Activated CD4-positive, alpha-beta T cell treated with anti-CD3 and anti-CD28 coated beads, Interleukin-2, amount 10 ng/mL, durations not matched to agents 24 days and 14 days (primary cell): ENCODE data around the gene METTL27. TPM values are rescaled to one million over a fixed set of nuclear protein-coding genes. Genes with fewer than 3 reads are reported as not detected.
"Not testable (repeated sequence)": the region's sequence is repeated elsewhere in the genome, so short reads cannot be mapped to it uniquely, and the experiment has no call there.

Experiments used
- DNase-seq: peaks from one replicate; pipeline ENCODE4 v3.0.0; 2022
- H3K27ac Mint-ChIP-seq: one replicate; pipeline ENCODE4 v1.8.0; 2022; ENCODE audit warnings: mild to moderate bottlenecking, mixed read lengths
- H3K27me3 Mint-ChIP-seq: one replicate; pipeline ENCODE4 v1.8.0; 2022; ENCODE audit warnings: mixed read lengths
- H3K36me3 Mint-ChIP-seq: one replicate; pipeline ENCODE4 v1.8.0; 2022; ENCODE audit warnings: low read depth, mild to moderate bottlenecking, mixed read lengths
- H3K4me1 Mint-ChIP-seq: one replicate; pipeline ENCODE4 v1.8.0; 2021; ENCODE audit warnings: mixed read lengths
- H3K4me3 Mint-ChIP-seq: one replicate; pipeline ENCODE4 v1.8.0; 2022; ENCODE audit warnings: mild to moderate bottlenecking, moderate library complexity, mixed read lengths
- H3K9me3 Mint-ChIP-seq: one replicate; pipeline ENCODE4 v1.8.0; 2021; ENCODE audit warnings: mixed read lengths
- intact Hi-C: fragments of 100-400 bp; cut with micrococcal nuclease; formaldehyde crosslinking; loops from one replicate; pipeline ENCODE4 v1.15.1; 2023
- total RNA-seq: library from RNA; stranded (reverse); gene quantifications from 2 replicates; pipeline ENCODE4 v1.2.3, GENCODE V29; 2022

The METTL27 gene, protein sequence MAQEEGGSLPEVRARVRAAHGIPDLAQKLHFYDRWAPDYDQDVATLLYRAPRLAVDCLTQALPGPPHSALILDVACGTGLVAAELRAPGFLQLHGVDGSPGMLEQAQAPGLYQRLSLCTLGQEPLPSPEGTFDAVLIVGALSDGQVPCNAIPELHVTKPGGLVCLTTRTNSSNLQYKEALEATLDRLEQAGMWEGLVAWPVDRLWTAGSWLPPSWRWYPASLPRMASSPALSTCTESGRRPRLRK
- total RNA-seq = 1.3 and 1.9 TPM in 2 replicates

DNA sequence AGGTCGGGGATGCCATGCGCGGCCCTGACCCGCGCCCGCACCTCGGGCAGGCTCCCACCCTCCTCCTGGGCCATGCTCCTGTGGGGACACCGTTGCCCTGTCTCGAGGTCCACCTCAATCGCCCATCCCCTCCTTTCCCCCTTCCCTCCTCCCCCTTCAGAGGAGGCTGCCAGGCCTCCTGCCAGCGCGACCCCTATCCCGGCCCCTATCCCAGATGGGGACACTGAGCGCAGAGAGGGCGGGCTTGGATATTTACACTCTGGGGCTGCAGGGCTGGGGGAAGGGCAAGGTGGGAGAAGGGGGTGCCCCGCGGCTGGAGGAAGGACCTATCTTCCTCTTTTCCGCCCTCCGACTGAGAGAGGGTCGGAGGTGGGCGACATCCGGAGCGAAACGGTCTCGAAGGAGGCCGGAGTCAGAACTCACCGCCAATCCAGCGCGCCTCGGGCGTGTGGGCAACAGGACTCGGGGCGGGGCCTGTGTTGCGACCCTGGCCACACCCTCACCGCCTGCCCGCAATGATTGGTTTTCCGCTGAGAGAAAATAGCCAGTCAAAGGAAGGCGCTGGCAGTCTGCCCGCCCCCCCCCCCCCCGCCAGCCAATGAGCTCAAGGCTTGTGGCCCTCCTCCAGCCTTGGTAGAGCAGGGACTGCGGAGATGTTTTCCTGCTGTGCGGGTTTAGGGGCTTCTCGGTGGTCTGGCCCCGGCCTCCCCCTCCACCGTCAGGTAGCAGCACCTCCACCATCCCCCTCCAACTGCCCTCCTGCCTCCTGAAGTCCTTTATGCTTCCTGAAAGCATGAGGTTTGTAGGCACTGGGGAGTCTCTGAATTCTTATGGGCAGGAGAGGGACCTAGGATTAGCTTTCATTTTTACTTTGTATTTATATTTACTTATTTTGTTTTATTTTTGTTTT lies at the start of gene METTL27:
METTL27 (minus strand) TSS at position 450 of the 910 bp plus-strand sequence; CDS start at position 74, 376 bp downstream.
- peaks cover 15% of the 10 kb centered on the region for H3K27me3 Mint-ChIP-seq
- intact Hi-C loops = loop anchor here (1.0 kb wide), 1 partner anchor 9 kb away; no protein-coding TSS in a partner anchor
- DNase-seq = peak; percentile 97
- no peaks in the 10 kb centered on the region for H3K9me3 Mint-ChIP-seq
- peak within 1 kb of the TSS; percentile 86 for H3K4me3 Mint-ChIP-seq
- peaks cover 9% of the 10 kb centered on the region for H3K4me1 Mint-ChIP-seq
- H3K36me3 Mint-ChIP-seq = no peaks in the 10 kb centered on the region
- H3K27ac Mint-ChIP-seq = peak within 1 kb of the TSS; percentile 77

DNA sequence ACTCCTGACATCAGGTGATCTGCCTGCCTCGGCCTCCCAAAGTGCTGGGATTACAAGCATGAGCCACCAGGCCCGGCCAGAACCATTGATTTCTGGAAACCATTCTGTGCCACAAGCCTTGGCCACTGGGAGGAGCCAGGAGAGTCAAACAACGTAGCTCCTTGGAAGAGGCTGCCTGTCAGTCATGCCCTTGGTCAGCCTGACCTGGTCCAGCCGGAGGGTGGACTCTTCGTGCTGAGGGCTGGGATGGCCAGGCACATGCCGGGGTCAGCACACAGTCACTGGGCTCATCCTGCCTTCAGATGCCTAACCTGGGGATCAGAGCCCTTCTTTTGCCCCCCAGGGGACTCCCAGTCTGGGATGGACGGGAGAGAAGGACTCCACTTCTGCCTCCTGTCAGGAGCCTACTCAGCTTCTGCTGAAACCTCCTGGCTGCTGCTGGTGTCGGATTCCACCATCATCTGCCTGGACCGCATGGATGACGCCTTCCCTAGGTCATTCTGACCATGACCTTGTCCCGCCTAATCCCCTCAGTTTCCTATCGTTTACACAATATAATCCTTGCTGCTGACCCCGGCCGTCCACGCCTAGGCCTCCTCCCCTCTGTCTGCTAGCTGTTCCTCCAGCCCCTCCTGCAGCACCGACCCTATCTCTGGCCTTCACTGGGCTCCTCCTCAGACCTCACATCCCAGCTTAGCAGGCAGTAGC lies 49.0 kb upstream of the METTL27 start:
- H3K36me3 Mint-ChIP-seq = no peaks in the 10 kb centered on the region
- H3K27ac Mint-ChIP-seq = no peak overlapping the region
- no peaks in the 10 kb centered on the region for H3K9me3 Mint-ChIP-seq
- DNase-seq = no peak
- no peak overlapping the region for H3K4me3 Mint-ChIP-seq
- intact Hi-C loops = no loop called here
- peaks cover 5% of the 10 kb centered on the region for H3K4me1 Mint-ChIP-seq
- H3K27me3 Mint-ChIP-seq = peaks cover 6% of the 10 kb centered on the region

DNA sequence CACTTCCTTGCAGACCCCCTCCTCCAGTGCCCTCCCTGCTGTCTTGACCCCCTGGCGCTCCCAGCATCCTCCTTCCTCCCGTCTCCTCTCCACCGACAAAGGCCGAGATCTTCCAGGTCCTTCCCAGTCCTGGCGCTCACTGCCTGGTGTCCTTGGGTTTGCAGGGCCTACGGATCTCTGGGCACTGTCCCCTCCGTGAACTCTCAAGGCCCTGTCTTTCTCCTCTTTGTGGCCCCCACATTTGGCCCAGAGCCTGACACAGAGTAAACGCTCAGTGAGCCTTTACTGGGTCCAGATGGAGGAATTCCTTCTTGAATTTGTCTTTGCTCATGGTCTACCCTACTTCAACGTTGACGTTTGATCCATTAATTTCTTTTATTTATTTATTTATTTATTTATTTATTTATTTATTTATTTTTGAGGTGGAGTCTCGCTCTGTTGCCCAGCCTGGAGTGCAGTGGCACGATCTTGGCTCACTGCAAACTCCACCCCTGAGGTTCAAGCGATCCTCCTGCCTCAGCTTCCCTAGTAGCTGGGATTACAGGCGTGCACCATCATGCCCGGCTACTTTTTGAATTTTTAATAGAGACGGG lies 48.3 kb upstream of the METTL27 start:
- Mint-ChIP-seq H3K27ac (no peak overlapping the region), H3K4me3 (no peak overlapping the region), H3K4me1 (peaks cover 5% of the 10 kb centered on the region), H3K36me3 (no peaks in the 10 kb centered on the region), H3K27me3 (peaks cover 10% of the 10 kb centered on the region), H3K9me3 (no peaks in the 10 kb centered on the region)
- no peak for DNase-seq
- intact Hi-C loops = no loop called here

DNA sequence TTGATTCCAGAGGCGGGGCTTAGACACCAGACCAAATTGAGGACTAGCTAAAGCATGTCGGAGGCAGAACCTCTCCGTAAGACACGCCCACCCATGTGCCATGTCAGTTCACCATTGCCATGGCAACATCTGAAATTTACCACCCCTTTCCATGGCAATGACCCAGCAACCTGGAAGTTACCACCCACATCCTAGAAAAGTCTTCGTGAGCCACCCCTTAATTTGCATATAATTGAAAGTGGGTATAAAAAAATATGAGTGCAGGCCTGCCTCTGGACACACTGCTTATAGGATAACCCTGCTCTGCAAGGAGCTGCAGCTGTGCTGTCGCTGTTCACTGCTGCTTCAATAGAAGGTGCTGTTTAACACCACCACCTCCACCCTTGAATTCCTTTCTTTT lies 46.6 kb upstream of the METTL27 start:
- intact Hi-C loops = no loop called here
- no peak for DNase-seq
- peaks cover 10% of the 10 kb centered on the region for H3K27me3 Mint-ChIP-seq
- H3K4me3 Mint-ChIP-seq = no peak overlapping the region
- H3K27ac Mint-ChIP-seq = no peak overlapping the region
- H3K4me1 Mint-ChIP-seq = peaks cover 5% of the 10 kb centered on the region
- H3K36me3 Mint-ChIP-seq = no peaks in the 10 kb centered on the region
- H3K9me3 Mint-ChIP-seq = no peaks in the 10 kb centered on the region

DNA sequence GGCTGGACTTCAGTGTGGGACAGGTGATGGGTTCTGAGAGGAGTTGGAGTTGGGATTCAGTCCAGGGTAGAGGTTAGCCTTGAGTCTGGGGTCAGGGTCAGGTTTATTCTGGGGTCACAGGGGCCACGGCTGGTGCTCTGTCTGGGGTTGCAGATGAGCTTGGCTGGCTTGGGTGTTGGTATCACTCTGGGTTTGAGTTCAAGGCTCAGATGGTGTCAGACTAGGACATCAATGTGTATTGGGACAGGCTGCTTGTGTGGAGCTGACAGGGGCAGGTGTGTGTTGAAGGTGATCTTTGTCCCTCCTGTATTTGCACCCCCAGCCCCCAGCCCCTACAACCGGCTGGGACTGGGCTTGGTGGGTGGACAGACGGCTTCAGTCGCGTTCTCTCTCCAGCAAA lies 45.4 kb upstream of the METTL27 start:
- H3K36me3 Mint-ChIP-seq = no peaks in the 10 kb centered on the region
- H3K27ac Mint-ChIP-seq = no peak overlapping the region
- intact Hi-C loops = no loop called here
- H3K4me1 Mint-ChIP-seq = peaks cover 5% of the 10 kb centered on the region
- H3K9me3 Mint-ChIP-seq = no peaks in the 10 kb centered on the region
- peaks cover 10% of the 10 kb centered on the region for H3K27me3 Mint-ChIP-seq
- H3K4me3 Mint-ChIP-seq = no peak overlapping the region
- DNase-seq = no peak

DNA sequence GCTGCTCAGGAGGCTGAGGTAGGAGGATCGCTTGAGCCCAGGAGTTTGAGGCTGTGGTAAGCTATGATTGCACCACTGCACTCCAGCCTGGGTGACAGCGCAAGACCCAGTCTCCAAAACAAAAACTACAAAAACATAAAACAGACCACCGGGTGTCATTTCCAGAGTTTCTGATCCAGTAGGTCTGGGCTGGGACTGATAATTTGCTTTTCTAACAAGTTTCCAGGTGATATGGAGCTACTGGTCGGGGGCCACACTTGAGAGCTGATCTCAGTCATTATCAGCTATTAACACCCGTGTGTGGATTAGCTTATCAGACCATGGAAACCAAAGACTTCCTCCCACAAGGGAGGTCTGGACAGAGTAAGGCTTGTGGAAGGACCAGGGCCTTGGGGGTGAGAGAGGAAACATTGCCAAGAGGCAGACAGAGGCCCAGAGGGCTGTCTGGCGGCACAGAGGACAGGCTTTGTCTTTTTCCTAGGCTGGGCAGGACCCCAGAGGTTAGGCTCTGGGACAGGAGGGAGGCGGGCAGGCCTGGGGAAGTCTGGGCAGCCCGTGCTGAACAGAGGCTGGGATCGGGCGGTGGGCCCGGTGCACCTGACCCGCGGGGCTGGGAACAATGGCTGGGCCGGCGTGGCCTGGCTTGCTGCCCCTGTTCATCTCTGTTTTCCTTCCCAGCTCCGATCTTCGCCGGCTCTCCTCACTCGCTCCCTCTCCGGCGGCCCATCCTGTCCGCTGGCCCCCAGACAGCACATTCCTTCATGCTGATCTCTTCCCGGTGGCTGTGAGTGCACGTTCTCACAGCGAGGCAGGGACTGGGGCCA lies 43.9 kb upstream of the METTL27 start:
- H3K27me3 Mint-ChIP-seq = peaks cover 10% of the 10 kb centered on the region
- no peaks in the 10 kb centered on the region for H3K9me3 Mint-ChIP-seq
- intact Hi-C loops = no loop called here
- no peak overlapping the region for H3K4me3 Mint-ChIP-seq
- H3K4me1 Mint-ChIP-seq = peaks cover 2% of the 10 kb centered on the region
- H3K27ac Mint-ChIP-seq = no peak overlapping the region
- DNase-seq = no peak
- H3K36me3 Mint-ChIP-seq = no peaks in the 10 kb centered on the region

DNA sequence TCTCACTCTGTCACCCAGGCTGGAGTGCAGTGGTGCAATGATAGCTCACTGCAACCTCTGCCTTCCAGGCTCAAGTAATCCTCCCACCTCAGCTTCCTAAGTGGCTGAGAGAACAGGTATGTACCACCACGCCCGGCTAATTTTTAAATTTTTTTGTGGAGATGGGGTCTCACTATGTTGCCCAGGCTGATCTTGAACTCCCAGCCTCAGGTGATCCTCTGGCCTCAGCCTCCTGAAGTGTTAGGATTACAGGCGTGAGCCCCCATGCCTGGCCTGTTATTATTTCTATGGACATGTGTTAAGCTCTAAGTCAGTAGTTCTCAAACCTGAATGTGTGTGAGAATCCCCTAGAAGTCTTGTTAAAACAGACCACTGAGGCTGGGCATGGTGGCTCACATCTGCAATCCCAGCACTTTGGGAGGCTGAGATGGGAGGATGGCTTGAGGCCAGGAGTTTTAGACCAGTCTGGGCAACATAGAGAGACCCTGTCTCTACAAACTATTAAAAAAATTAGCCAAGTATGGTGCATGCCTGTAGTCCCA lies 43.2 kb upstream of the METTL27 start:
- no peak for DNase-seq
- Mint-ChIP-seq H3K4me1 (peaks cover 1% of the 10 kb centered on the region), H3K27ac (no peak overlapping the region), H3K9me3 (no peaks in the 10 kb centered on the region), H3K27me3 (peaks cover 10% of the 10 kb centered on the region), H3K4me3 (no peak overlapping the region), H3K36me3 (no peaks in the 10 kb centered on the region)
- intact Hi-C loops = no loop called here

DNA sequence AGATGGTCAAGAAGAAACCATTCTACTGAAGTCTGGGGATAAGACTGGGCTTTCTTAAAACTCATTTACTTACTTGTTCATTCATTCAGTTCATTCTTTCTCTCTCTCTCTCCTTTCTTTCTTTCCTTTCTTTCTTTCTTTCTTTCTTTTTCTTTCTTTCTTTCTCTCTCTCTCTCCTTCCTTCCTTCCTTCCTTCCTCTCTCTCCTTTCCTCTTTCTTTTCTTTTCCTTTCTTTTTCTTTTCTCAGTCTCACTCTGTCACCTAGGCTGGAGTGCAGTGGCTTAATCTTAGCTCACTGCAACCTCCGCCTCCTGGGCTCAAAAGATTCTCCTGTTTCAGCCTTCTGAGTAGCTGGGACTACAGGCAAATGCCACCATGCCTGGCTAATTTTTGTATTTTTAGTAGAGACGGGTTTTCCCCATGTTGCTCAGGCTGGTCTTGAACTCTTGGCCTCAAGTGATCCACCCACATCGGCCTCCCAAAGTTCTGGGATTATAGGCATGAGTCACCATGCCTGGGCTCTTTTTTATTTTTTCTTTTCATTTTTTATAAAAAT lies 42.6 kb upstream of the METTL27 start:
- H3K27me3 Mint-ChIP-seq, H3K36me3 Mint-ChIP-seq, intact Hi-C loops, H3K4me3 Mint-ChIP-seq, H3K9me3 Mint-ChIP-seq, H3K4me1 Mint-ChIP-seq, H3K27ac Mint-ChIP-seq, DNase-seq: not testable (repeated sequence)

DNA sequence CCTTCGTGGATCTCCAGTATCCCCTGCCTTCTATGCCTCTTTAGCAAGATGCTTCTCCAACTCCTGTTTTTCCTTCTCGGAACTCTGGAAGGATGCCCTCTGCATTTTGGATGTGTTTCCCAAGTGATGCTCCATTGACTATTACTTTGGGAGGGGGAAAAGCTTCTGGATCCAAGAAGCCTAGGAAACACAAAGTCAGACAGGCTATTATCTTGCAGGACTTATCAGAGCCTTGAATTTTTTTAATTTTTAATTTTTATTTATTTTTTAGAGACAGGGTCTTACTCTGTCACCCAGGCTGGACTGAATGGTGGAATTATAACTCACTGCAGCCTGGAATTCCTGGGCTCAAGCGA lies 39.7 kb upstream of the METTL27 start:
- H3K4me1 Mint-ChIP-seq = no peaks in the 10 kb centered on the region
- no peak for DNase-seq
- H3K36me3 Mint-ChIP-seq = no peaks in the 10 kb centered on the region
- H3K27me3 Mint-ChIP-seq = peaks cover 4% of the 10 kb centered on the region
- no peaks in the 10 kb centered on the region for H3K9me3 Mint-ChIP-seq
- H3K4me3 Mint-ChIP-seq = no peak overlapping the region
- intact Hi-C loops = no loop called here
- no peak overlapping the region for H3K27ac Mint-ChIP-seq

DNA sequence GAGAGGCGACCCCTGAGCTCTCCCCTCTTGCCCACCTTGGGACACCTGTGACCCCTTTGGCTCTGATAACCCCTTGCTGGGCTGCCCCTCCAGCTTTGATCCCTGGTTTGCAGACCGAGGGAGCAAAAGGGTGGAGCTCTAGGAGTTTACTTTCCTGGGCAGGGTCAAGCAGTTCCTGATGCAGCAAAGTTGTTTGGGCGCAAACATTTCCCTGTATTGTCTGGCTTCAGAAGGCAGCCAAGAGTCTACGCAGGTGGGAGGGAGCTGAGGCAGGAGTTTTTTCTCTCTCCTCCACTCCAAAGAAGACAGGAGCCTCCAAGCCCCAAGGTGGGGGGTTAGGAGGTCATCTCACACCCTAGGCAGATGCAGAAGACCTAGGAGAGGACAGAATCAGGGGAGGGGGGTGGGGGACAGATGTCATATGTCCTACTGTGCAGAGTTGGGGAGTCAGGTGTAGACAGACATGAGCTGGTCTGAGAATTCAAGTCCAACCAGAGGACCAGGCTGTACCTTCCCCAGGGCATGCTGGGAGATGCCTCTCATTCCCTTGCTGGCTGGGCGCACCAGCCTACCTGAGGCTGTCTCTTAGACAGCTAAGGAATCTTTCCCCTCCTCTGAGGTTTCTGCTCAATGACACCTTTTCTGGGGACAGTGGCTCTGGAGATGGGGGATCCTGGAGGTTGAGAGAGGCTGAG lies 39.2 kb upstream of the METTL27 start:
- Mint-ChIP-seq H3K36me3 (no peaks in the 10 kb centered on the region), H3K9me3 (no peaks in the 10 kb centered on the region), H3K27ac (no peak overlapping the region), H3K4me1 (no peaks in the 10 kb centered on the region), H3K27me3 (peaks cover 4% of the 10 kb centered on the region), H3K4me3 (no peak overlapping the region)
- intact Hi-C loops = no loop called here
- DNase-seq = no peak

DNA sequence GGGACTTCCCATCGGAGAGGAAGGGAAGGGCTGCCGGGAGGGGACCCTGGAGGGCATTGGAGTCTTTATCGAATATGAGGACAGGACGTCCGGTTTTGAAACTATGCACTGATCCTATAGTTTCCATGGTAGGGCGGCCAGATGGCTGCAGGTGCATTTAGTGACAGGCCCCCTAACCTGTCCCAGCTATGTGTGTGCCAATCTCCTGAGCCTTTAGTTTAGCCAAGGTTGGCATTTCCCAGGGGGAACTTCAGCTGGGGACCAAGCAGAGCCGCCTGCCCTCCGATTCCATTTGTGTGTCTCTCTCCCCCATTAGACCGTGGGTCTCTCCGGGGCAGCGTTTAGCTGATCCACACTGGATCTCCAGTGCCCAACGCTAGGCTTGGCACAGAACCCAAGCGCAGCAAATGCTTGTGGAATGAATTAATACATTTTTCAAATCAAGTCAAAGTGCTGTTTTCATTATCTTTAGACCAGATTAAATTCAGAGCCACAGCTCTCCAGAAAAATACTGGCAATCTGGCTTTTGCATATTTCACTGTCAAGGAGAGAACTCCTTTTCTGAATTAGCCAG lies 38.5 kb upstream of the METTL27 start:
- intact Hi-C loops = no loop called here
- no peaks in the 10 kb centered on the region for H3K27me3 Mint-ChIP-seq
- no peak for DNase-seq
- H3K36me3 Mint-ChIP-seq = no peaks in the 10 kb centered on the region
- H3K4me3 Mint-ChIP-seq = no peak overlapping the region
- no peaks in the 10 kb centered on the region for H3K9me3 Mint-ChIP-seq
- H3K4me1 Mint-ChIP-seq = no peaks in the 10 kb centered on the region
- no peak overlapping the region for H3K27ac Mint-ChIP-seq
